Ovary (tissue), 9 donors: Measurements from ENCODE around the gene MYO9A. TPM values are rescaled to one million over a fixed set of nuclear protein-coding genes. Genes with fewer than 3 reads are reported as not detected.

Experiments
- DNase-seq, 5 donors: peaks; one replicate each; pipeline ENCODE4 v3.0.0-alpha.2; 2019 to 2020
- H3K27ac ChIP-seq, 2 donors: fragments of 200-600 bp; one replicate each; pipeline versions ENCODE4 v1.5.1 to v1.8.0; 2019 to 2022
- H3K27me3 ChIP-seq: fragments of 200-600 bp; one replicate; pipeline ENCODE4 v1.8.0; 2022
- H3K36me3 ChIP-seq: fragments of 200-600 bp; sonication (generic); one replicate; pipeline ENCODE4 v1.5.1; 2019
- H3K4me1 ChIP-seq: one replicate; pipeline ENCODE4 v1.8.1; 2013; ENCODE audit warnings: mild to moderate bottlenecking, moderate library complexity; ENCODE audit not compliant: insufficient read depth
- H3K4me3 ChIP-seq: fragments of 200-600 bp; sonication (generic); one replicate; pipeline ENCODE4 v1.5.1; 2017
- H3K9me3 ChIP-seq, 2 donors: fragments of 200-600 bp in 1 of 2; sonication (generic) in 1 of 2; one replicate each; pipeline versions ENCODE4 v1.5.1 to v1.8.1; 2013 to 2019; ENCODE audit warnings: mild to moderate bottlenecking in 1 of 2, moderate library complexity in 1 of 2
- CTCF ChIP-seq, 3 donors: fragments of 450-650 bp in 2 of 3; fragments of 200-600 bp in 1 of 3; IDR thresholded peaks; one replicate each; pipeline versions ENCODE4 v1.5.1 to v1.8.0; 2016 to 2022; ENCODE audit warnings: antibody characterized with exemption in 3 of 3, mild to moderate bottlenecking in 1 of 3
- EP300 ChIP-seq: sonication (generic); formaldehyde crosslinking; IDR thresholded peaks from one replicate; pipeline ENCODE4 v1.6.1; 2017; ENCODE audit warnings: antibody characterized with exemption
- POLR2A ChIP-seq: fragments of 450-650 bp; IDR thresholded peaks from one replicate; pipeline ENCODE4 v1.6.1; 2017; ENCODE audit warnings: antibody characterized with exemption, mild to moderate bottlenecking, moderate library complexity
- WGBS, 3 donors: extraction: QIAGEN DNeasy Blood & Tissue Kit in 1 of 3; methylation state at CpG; one replicate each; pipeline versions ENCODE4 v1.1.5 to v1.1.7; 2013 to 2017; 5-methylcytosine and 5-hydroxymethylcytosine counted together
- intact Hi-C, 4 donors: fragments of 100-400 bp; cut with DNase I; formaldehyde crosslinking; loops; one replicate each; pipeline versions ENCODE4 v1.11.0 to v1.15.1; 2022 to 2023
- polyA plus RNA-seq, 2 donors: library from polyadenylated mRNA; stranded (reverse); fragments of 200-250 nt in 1 of 2; fragments of 350-450 nt in 1 of 2; fragmentation: Illumina TruSeq in 1 of 2; extraction: RNeasy Lipid Tissue Mini Kit (QIAGEN cat#74804) in 1 of 2; gene quantifications; one replicate each; pipeline ENCODE4 v1.2.3, GENCODE V29; 2013 to 2014
- total RNA-seq, 7 donors: library from RNA; depleted of rRNA in 2 of 7; stranded (reverse); fragments of >200 nt in 2 of 7; fragmentation: NEBNext Ultra II Directional in 3 of 7; extraction: Animal tissue kit (Norgen Biotek cat#: 25700) in 3 of 7; gene quantifications; one replicate each; pipeline versions ENCODE4 v1.1.0 to v1.2.4, GENCODE V29; 2016 to 2023
- donor health status: DM: no; HTN: no; CAD: no; lungs with moderate emphysema.
- donor health status: DM: no; HTN: no; CAD: no.
- donor health status: Bipolar disorder and iron deficiency.
- donor health status: DM: yes; HTN: yes; CAD: no.
- donor health status: DM: no; HTN: no; CAD: no.
- donor health status: DM: yes; HTN: yes; CAD: no.

MYO9A gene
- total and polyA plus RNA-seq, 9 donors: 8.1 to 71.6 (median 57.2) TPM

DNA sequence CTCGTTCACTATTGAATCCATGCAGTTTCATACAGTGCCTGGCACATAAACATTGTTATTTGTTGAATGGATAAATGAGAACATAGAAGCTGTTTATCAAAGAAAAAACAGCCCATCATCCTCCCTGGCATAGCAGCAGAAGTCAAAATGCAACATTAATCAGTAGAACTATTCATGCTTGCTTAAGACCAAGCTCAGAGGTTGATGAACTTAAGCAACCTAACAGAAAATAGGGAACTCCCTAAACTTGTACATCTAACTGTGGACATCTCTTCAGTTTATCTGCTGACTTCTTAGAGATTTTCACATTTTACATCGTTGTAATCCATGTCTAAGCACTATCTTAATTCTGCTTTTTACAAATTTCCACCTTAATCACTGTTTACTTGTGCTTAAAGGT lies 29.5 kb upstream of the MYO9A start:
- Histone ChIP-seq H3K9me3 (no peaks in the 10 kb centered on the region), H3K27me3 (no peaks in the 10 kb centered on the region), H3K4me3 (no peak overlapping the region), H3K36me3 (no peaks in the 10 kb centered on the region), H3K27ac (no peak overlapping the region), H3K4me1 (no peaks in the 10 kb centered on the region)
- DNase-seq: no peak
- TF ChIP-seq CTCF (IDR thresholded peaks at IDR 0.05): no peak
- TF ChIP-seq EP300: no peak
- TF ChIP-seq POLR2A: no peak
- intact Hi-C loops: no loop called here
- 51 to 66% (median 59%) methylated on average over 2 of the region's 2 CpGs for WGBS, 3 donors

DNA sequence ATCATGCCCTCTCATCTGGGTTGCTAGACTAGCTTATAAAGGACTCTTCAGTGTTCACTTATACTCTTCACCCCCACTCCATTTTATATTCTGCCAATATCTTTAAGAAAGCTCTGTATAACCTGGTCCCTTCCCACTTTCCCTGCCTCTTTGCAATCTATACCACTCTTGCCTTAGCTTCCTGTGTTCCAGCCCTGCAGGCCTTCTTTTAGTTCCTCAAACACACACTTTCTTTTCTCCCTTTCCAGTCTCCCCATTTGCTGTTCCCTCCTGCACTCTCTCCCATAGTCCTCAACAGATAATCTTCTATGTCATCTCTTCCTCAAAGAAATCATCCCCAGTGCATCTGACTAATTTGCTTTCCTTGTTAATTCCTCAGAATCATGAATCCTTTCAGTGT lies 29.0 kb upstream of the MYO9A start:
- no peak for TF ChIP-seq CTCF (IDR thresholded peaks at IDR 0.05)
- no peak for TF ChIP-seq EP300
- no peak for TF ChIP-seq POLR2A

GRCh38 chr15:72146221-72146620 lies 28.3 kb upstream of the MYO9A start:
- TF ChIP-seq EP300 (no peak), CTCF (IDR thresholded peaks at IDR 0.05) (no peak), POLR2A (no peak)
- WGBS, 3 donors: 62 to 95% (median 95%) methylated on average over 3 of the region's 3 CpGs
- Histone ChIP-seq H3K9me3 (no peaks in the 10 kb centered on the region), H3K27me3 (no peaks in the 10 kb centered on the region), H3K36me3 (no peaks in the 10 kb centered on the region), H3K4me1 (no peaks in the 10 kb centered on the region), H3K27ac (no peak overlapping the region), H3K4me3 (no peak overlapping the region)
- DNase-seq: no peak
- intact Hi-C loops: no loop called here

More for the DNA sequence above, 29.0 kb upstream of the MYO9A start:
- Histone ChIP-seq H3K27ac (no peak overlapping the region), H3K4me3 (no peak overlapping the region), H3K4me1 (no peaks in the 10 kb centered on the region), H3K36me3 (no peaks in the 10 kb centered on the region), H3K9me3 (no peaks in the 10 kb centered on the region), H3K27me3 (no peaks in the 10 kb centered on the region)
- DNase-seq: no peak
- intact Hi-C loops: no loop called here

DNA sequence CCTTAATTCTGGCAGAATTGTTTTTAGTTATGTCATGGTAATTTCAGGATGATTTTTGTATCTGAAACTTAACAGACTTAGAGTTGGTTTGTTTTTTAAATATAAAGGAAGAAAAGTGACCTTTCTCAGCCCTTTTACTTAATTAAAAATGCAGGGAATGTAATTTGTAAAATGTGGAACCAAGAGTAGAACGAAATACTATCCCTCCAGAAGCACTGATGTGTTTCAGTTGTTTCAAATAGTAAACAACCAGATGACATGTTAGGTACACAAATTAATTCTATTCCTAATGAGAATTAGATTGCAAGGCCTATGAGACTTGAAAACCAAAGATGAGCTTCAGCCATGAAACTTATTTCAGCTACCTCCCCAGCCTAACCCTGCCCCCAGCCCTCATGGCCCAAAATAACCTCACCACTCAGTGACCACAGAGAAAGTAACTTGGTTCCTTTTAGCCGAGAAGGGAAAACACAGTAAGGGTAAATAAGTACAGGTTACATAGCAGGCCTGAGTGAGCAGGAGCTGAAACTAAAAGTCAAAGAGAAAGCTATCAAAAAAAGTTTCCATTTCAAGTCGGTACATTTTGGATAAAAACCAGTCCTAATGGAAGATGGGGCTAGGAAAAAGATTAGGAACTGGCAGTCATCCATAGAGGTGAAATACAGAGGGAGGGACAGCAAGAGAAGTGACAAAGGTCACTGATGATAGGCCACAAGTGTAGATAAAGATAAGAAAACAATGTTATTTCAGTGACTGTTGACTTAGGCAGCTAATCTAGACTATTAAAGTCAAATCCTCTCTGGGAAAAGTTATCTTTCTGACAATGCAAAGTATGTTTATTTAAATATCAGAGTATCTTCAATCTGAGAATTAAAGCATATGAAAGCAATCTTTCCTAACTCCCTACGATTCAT lies 23.5 kb upstream of the MYO9A start:
- TF ChIP-seq EP300: no peak
- TF ChIP-seq POLR2A: no peak
- no peak for TF ChIP-seq CTCF (IDR thresholded peaks at IDR 0.05)
- Histone ChIP-seq H3K27ac (no peak overlapping the region), H3K9me3 (no peaks in the 10 kb centered on the region), H3K4me3 (no peak overlapping the region), H3K36me3 (no peaks in the 10 kb centered on the region), H3K4me1 (no peaks in the 10 kb centered on the region), H3K27me3 (no peaks in the 10 kb centered on the region)
- intact Hi-C loops: no loop called here
- WGBS, 3 donors: 33 to 44% (median 37%) methylated on average over 4 of the region's 4 CpGs
- no peak for DNase-seq
